ENCODE data around the gene IP6K2. TPM values are rescaled to one million over a fixed set of nuclear protein-coding genes. Genes with fewer than 3 reads are reported as not detected.
A peak's percentile ranks its signal among the peaks of the same experiment; 100 is the strongest.

IP6K2 gene
- total RNA-seq, 2 experiments from 2014 or later = 39.4 to 48.3 TPM

- Mint-ChIP-seq H3K36me3 (ENCODE audit: low read depth) (peaks cover 36% of the 10 kb centered on the region), H3K27ac (no peak overlapping the region)
- POLR2A ChIA-PET = no interaction called here
Observed at GRCh38 chr3:48688737-48689075, 28.3 kb downstream of the IP6K2 start.

GRCh38 chr3:48688032-48688736 is 28.8 kb downstream of the IP6K2 start:
- Mint-ChIP-seq H3K36me3 (ENCODE audit: low read depth) (peaks cover 36% of the 10 kb centered on the region), H3K27me3 (no peaks in the 10 kb centered on the region), H3K4me3 (no peak overlapping the region), H3K9me3 (ENCODE audit: low read depth) (no peaks in the 10 kb centered on the region), H3K4me1 (peaks cover 16% of the 10 kb centered on the region), H3K27ac (no peak overlapping the region)
- ATAC-seq (no peak), DNase-seq (no peak)
- ChIA-PET POLR2A (no interaction called here), CTCF (interaction anchor here (0.7 to 1.1 kb wide), 5 partner anchors 11 to 61 kb away, joined by 3 to 4 read pairs (median 3); no protein-coding TSS in a partner anchor)
- intact Hi-C loops (cut with DNase I, micrococcal nuclease) = no loop called here

More at GRCh38 chr3:48688737-48689075, 28.3 kb downstream of the IP6K2 start:
- no peak overlapping the region for H3K4me3 Mint-ChIP-seq
- CTCF ChIA-PET = interaction anchor here (0.8 to 1.1 kb wide), 3 partner anchors 11 to 51 kb away, joined by 3 read pairs; no protein-coding TSS in a partner anchor
- DNase-seq (no peak), ATAC-seq (no peak)
- H3K9me3 Mint-ChIP-seq (ENCODE audit: low read depth) = no peaks in the 10 kb centered on the region
- H3K4me1 Mint-ChIP-seq = peaks cover 14% of the 10 kb centered on the region
- H3K27me3 Mint-ChIP-seq = no peaks in the 10 kb centered on the region
- intact Hi-C loops (cut with DNase I, micrococcal nuclease) = no loop called here

- intact Hi-C loops (cut with DNase I, micrococcal nuclease) = loop anchor here in 1 of 2 experiments (2.0 kb wide), 1 partner anchor 30 kb away; the partner anchor contains the start of gene IP6K2
- Mint-ChIP-seq H3K4me3 (no peak overlapping the region), H3K36me3 (ENCODE audit: low read depth) (peaks cover 34% of the 10 kb centered on the region), H3K9me3 (ENCODE audit: low read depth) (no peaks in the 10 kb centered on the region), H3K4me1 (peaks cover 16% of the 10 kb centered on the region), H3K27ac (no peak overlapping the region), H3K27me3 (no peaks in the 10 kb centered on the region)
- ATAC-seq = no peak
- ChIA-PET CTCF (interaction anchor here (0.6 to 2.2 kb wide), 6 partner anchors 12 to 286 kb away, joined by 4 to 10 read pairs (median 6); partner anchors contain the start of gene IP6K2), POLR2A (no interaction called here)
- no peak for DNase-seq
Observed at GRCh38 chr3:48687220-48687678, 29.8 kb downstream of the IP6K2 start.

GRCh38 chr3:48686538-48687219 is 30.3 kb downstream of the IP6K2 start:
- intact Hi-C loops (cut with DNase I, micrococcal nuclease) = loop anchor here (1.0 to 2.0 kb wide), 2 partner anchors 30 to 784 kb away; partner anchors contain the start of genes DAG1 (in 1 of the 2) and IP6K2 (in 1 of the 2)
- DNase-seq = no peak
- ChIA-PET CTCF (interaction anchor here (0.6 to 2.2 kb wide), 8 partner anchors 11 to 285 kb away, joined by 3 to 10 read pairs (median 5); partner anchors contain the start of gene IP6K2), POLR2A (interaction anchor here (0.6 kb wide), 1 partner anchor 31 kb away, joined by 3 read pairs; the partner anchor contains the start of gene IP6K2)
- Mint-ChIP-seq H3K4me3 (peak overlapping the region; percentile 82), H3K9me3 (ENCODE audit: low read depth) (no peaks in the 10 kb centered on the region), H3K27me3 (no peaks in the 10 kb centered on the region), H3K4me1 (peaks cover 16% of the 10 kb centered on the region), H3K27ac (peak overlapping the region; percentile 32), H3K36me3 (ENCODE audit: low read depth) (peaks cover 39% of the 10 kb centered on the region)
- no peak for ATAC-seq

- H3K4me1 Mint-ChIP-seq = peaks cover 16% of the 10 kb centered on the region
- H3K4me3 Mint-ChIP-seq = peak within 1 kb of the TSS; percentile 82
- ChIA-PET CTCF (interaction anchor here (0.5 to 2.2 kb wide), 13 partner anchors 12 to 874 kb away, joined by 3 to 10 read pairs (median 4); partner anchors contain the start of genes IP6K2 and NDUFAF3), POLR2A (interaction anchor here (0.5 to 1.0 kb wide), 3 partner anchors 24 to 73 kb away, joined by 3 to 7 read pairs (median 3); partner anchors contain the start of gene IP6K2)
- H3K27me3 Mint-ChIP-seq = no peaks in the 10 kb centered on the region
- ATAC-seq (peak; percentile 94), DNase-seq (peak; percentile 96)
- no peaks in the 10 kb centered on the region for H3K9me3 Mint-ChIP-seq (ENCODE audit: low read depth)
- intact Hi-C loops (cut with DNase I, micrococcal nuclease) = loop anchor here (1.0 to 2.0 kb wide), 10 partner anchors 22 to 784 kb away; partner anchors contain the start of genes IP6K2 (in 2 of the 2), DAG1 (in 1 of the 2), PRKAR2A (in 1 of the 2) and SLC26A6 (in 1 of the 2)
- peaks cover 39% of the 10 kb centered on the region for H3K36me3 Mint-ChIP-seq (ENCODE audit: low read depth)
- peak within 1 kb of the TSS; percentile 68 for H3K27ac Mint-ChIP-seq
Observed at GRCh38 chr3:48685603-48686511, 31.2 kb downstream of the IP6K2 start, which contains the start of gene NCKIPSD. TSS of gene NCKIPSD (minus strand) at chr3:48685915. CDS start at chr3:48685807, 108 bp downstream.

GRCh38 chr3:48685293-48685602 is 31.8 kb downstream of the IP6K2 start:
- Mint-ChIP-seq H3K4me1 (peaks cover 16% of the 10 kb centered on the region), H3K9me3 (ENCODE audit: low read depth) (no peaks in the 10 kb centered on the region), H3K4me3 (peak overlapping the region; percentile 82), H3K36me3 (ENCODE audit: low read depth) (peaks cover 44% of the 10 kb centered on the region), H3K27me3 (no peaks in the 10 kb centered on the region), H3K27ac (peak overlapping the region; percentile 62)
- DNase-seq (no peak), ATAC-seq (no peak)
- POLR2A ChIA-PET = interaction anchor here (0.5 to 1.0 kb wide), 2 partner anchors 25 to 72 kb away, joined by 3 to 7 read pairs; no protein-coding TSS in a partner anchor
- CTCF ChIA-PET = interaction anchor here (0.6 to 2.2 kb wide), 10 partner anchors 13 to 337 kb away, joined by 3 to 10 read pairs (median 4); partner anchors contain the start of genes IP6K2 and NDUFAF3
- intact Hi-C loops (cut with DNase I, micrococcal nuclease) = loop anchor here in 1 of 2 experiments (1.0 kb wide), 8 partner anchors 21 to 284 kb away; partner anchors contain the start of genes IP6K2, PRKAR2A, SLC26A6 and UQCRC1

- Mint-ChIP-seq H3K36me3 (ENCODE audit: low read depth) (peaks cover 41% of the 10 kb centered on the region), H3K9me3 (ENCODE audit: low read depth) (no peaks in the 10 kb centered on the region), H3K27me3 (no peaks in the 10 kb centered on the region), H3K27ac (peak overlapping the region; percentile 68), H3K4me3 (peak overlapping the region; percentile 82), H3K4me1 (peaks cover 16% of the 10 kb centered on the region)
- ATAC-seq = no peak
- POLR2A ChIA-PET = interaction anchor here (0.9 kb wide), 2 partner anchors 11 to 21 kb away, joined by 3 read pairs; no protein-coding TSS in a partner anchor
- no peak for DNase-seq
- intact Hi-C loops (cut with DNase I, micrococcal nuclease) = loop anchor here in 1 of 2 experiments (1.0 kb wide), 8 partner anchors 20 to 283 kb away; partner anchors contain the start of genes IP6K2, PRKAR2A, SLC26A6 and UQCRC1
- CTCF ChIA-PET = interaction anchor here (0.6 to 1.2 kb wide), 6 partner anchors 26 to 656 kb away, joined by 3 read pairs; partner anchors contain the start of gene SLC26A6
Observed at GRCh38 chr3:48684480-48685143, 32.4 kb downstream of the IP6K2 start.

GRCh38 chr3:48684054-48684349 is 33.0 kb downstream of the IP6K2 start:
- ATAC-seq (no peak), DNase-seq (no peak)
- H3K36me3 Mint-ChIP-seq (ENCODE audit: low read depth) = peaks cover 41% of the 10 kb centered on the region
- no peaks in the 10 kb centered on the region for H3K27me3 Mint-ChIP-seq
- peak overlapping the region; percentile 56 for H3K4me3 Mint-ChIP-seq
- intact Hi-C loops (cut with DNase I, micrococcal nuclease) = no loop called here
- CTCF ChIA-PET = interaction anchor here (0.6 to 1.2 kb wide), 7 partner anchors 16 to 71 kb away, joined by 3 to 5 read pairs (median 3); partner anchors contain the start of gene SLC26A6
- H3K4me1 Mint-ChIP-seq = peaks cover 16% of the 10 kb centered on the region
- H3K27ac Mint-ChIP-seq = no peak overlapping the region
- no peaks in the 10 kb centered on the region for H3K9me3 Mint-ChIP-seq (ENCODE audit: low read depth)
- POLR2A ChIA-PET = interaction anchor here (0.9 kb wide), 2 partner anchors 10 to 20 kb away, joined by 3 read pairs; no protein-coding TSS in a partner anchor

GRCh38 chr3:48682786-48683185 is 34.2 kb downstream of the IP6K2 start:
- DNase-seq (no peak), ATAC-seq (no peak)
- Mint-ChIP-seq H3K9me3 (ENCODE audit: low read depth) (no peaks in the 10 kb centered on the region), H3K36me3 (ENCODE audit: low read depth) (peaks cover 43% of the 10 kb centered on the region), H3K4me3 (no peak overlapping the region), H3K27ac (no peak overlapping the region), H3K4me1 (peaks cover 16% of the 10 kb centered on the region), H3K27me3 (no peaks in the 10 kb centered on the region)
- ChIA-PET POLR2A (no interaction called here), CTCF (no interaction called here)
- intact Hi-C loops (cut with DNase I, micrococcal nuclease) = no loop called here
